ENCODE data around the gene SORCS2.

The SORCS2 gene

GRCh38 chr4:7716010-7716721 is 523.8 kb downstream of the SORCS2 start:
- no peak overlapping the region for H3K27ac ChIP-seq (ENCODE audit: insufficient read depth in 1 of 2, low read depth in 1 of 2, low read length in 2 of 2, poor library complexity in 1 of 2, severe bottlenecking in 2 of 2)
- no peak overlapping the region for H3K4me3 ChIP-seq (ENCODE audit: control insufficient read depth in 1 of 7, extremely low read depth in 1 of 7, insufficient read depth in 4 of 7, low read depth in 2 of 7, low read length in 6 of 7)
- no peaks in the 10 kb centered on the region for H3K4me1 ChIP-seq (ENCODE audit: control extremely low read depth in 1 of 4, control insufficient read depth in 4 of 4, insufficient read depth in 4 of 4, low read length in 3 of 4)
- POLR2A ChIA-PET: no interaction called here
- H3K27me3 ChIP-seq (replicated peaks in 2 of 5; ENCODE audit: control insufficient read depth in 4 of 5, insufficient read depth in 5 of 5, low read length in 4 of 5): peaks cover 0 to 52% (median 12%) of the 10 kb centered on the region in 5 experiments
- CTCF ChIA-PET: interaction anchor here (0.8 kb wide), 1 partner anchor 527 kb away, joined by 4 read pairs; no protein-coding TSS in a partner anchor
- WGBS (ENCODE audit: insufficient coverage): 51% methylated on average over 5 of the region's 6 CpGs
- DNase-seq: no peak
- H3K9me3 ChIP-seq (ENCODE audit: control extremely low read depth in 1 of 5, control insufficient read depth in 4 of 5, insufficient read depth in 2 of 5, low read depth in 1 of 5, low read length in 4 of 5): peaks cover 0 to 3% (median 0%) of the 10 kb centered on the region in 5 experiments
- no peaks in the 10 kb centered on the region for H3K36me3 ChIP-seq (ENCODE audit: control insufficient read depth in 4 of 4, insufficient read depth in 4 of 4, low read length in 3 of 4)

- Histone ChIP-seq H3K4me3 (ENCODE audit: control insufficient read depth in 1 of 7, extremely low read depth in 1 of 7, insufficient read depth in 4 of 7, low read depth in 2 of 7, low read length in 6 of 7) (no peak overlapping the region), H3K9me3 (ENCODE audit: control extremely low read depth in 1 of 5, control insufficient read depth in 4 of 5, insufficient read depth in 2 of 5, low read depth in 1 of 5, low read length in 4 of 5) (peaks cover 0 to 3% (median 0%) of the 10 kb centered on the region in 5 experiments), H3K27me3 (replicated peaks in 2 of 5; ENCODE audit: control insufficient read depth in 4 of 5, insufficient read depth in 5 of 5, low read length in 4 of 5) (peaks cover 0 to 54% (median 17%) of the 10 kb centered on the region in 5 experiments), H3K27ac (ENCODE audit: insufficient read depth in 1 of 2, low read depth in 1 of 2, low read length in 2 of 2, poor library complexity in 1 of 2, severe bottlenecking in 2 of 2) (no peak overlapping the region), H3K36me3 (ENCODE audit: control insufficient read depth in 4 of 4, insufficient read depth in 4 of 4, low read length in 3 of 4) (no peaks in the 10 kb centered on the region), H3K4me1 (ENCODE audit: control extremely low read depth in 1 of 4, control insufficient read depth in 4 of 4, insufficient read depth in 4 of 4, low read length in 3 of 4) (no peaks in the 10 kb centered on the region)
- no peak for DNase-seq
- CTCF ChIA-PET: no interaction called here
- WGBS (ENCODE audit: insufficient coverage): 92% methylated on average over 10 of the region's 11 CpGs
- POLR2A ChIA-PET: no interaction called here
Measured at GRCh38 chr4:7717161-7717560, 524.8 kb downstream of the SORCS2 start.

- CTCF ChIA-PET: no interaction called here
- no peak overlapping the region for H3K27ac ChIP-seq (ENCODE audit: insufficient read depth in 1 of 2, low read depth in 1 of 2, low read length in 2 of 2, poor library complexity in 1 of 2, severe bottlenecking in 2 of 2)
- 71% methylated on average over 24 of the region's 24 CpGs for whole genome bisulfite sequencing (ENCODE audit: insufficient coverage)
- no peak overlapping the region for H3K4me3 ChIP-seq (ENCODE audit: control insufficient read depth in 1 of 7, extremely low read depth in 1 of 7, insufficient read depth in 4 of 7, low read depth in 2 of 7, low read length in 6 of 7)
- peaks cover 0 to 2% (median 0%) of the 10 kb centered on the region in 4 experiments for H3K4me1 ChIP-seq (ENCODE audit: control extremely low read depth in 1 of 4, control insufficient read depth in 4 of 4, insufficient read depth in 4 of 4, low read length in 3 of 4)
- H3K9me3 ChIP-seq (ENCODE audit: control extremely low read depth in 1 of 5, control insufficient read depth in 4 of 5, insufficient read depth in 2 of 5, low read depth in 1 of 5, low read length in 4 of 5): peaks cover 0 to 3% (median 0%) of the 10 kb centered on the region in 5 experiments
- peaks cover 0 to 62% (median 25%) of the 10 kb centered on the region in 5 experiments for H3K27me3 ChIP-seq (replicated peaks in 2 of 5; ENCODE audit: control insufficient read depth in 4 of 5, insufficient read depth in 5 of 5, low read length in 4 of 5)
- H3K36me3 ChIP-seq (ENCODE audit: control insufficient read depth in 4 of 4, insufficient read depth in 4 of 4, low read length in 3 of 4): no peaks in the 10 kb centered on the region
- DNase-seq: no peak
- POLR2A ChIA-PET: no interaction called here
Measured at GRCh38 chr4:7717946-7718490, 525.7 kb downstream of the SORCS2 start.

- Histone ChIP-seq H3K9me3 (ENCODE audit: control extremely low read depth in 1 of 5, control insufficient read depth in 4 of 5, insufficient read depth in 2 of 5, low read depth in 1 of 5, low read length in 4 of 5) (no peaks in the 10 kb centered on the region), H3K27ac (ENCODE audit: insufficient read depth in 1 of 2, low read depth in 1 of 2, low read length in 2 of 2, poor library complexity in 1 of 2, severe bottlenecking in 2 of 2) (no peak overlapping the region), H3K4me3 (ENCODE audit: control insufficient read depth in 1 of 7, extremely low read depth in 1 of 7, insufficient read depth in 4 of 7, low read depth in 2 of 7, low read length in 6 of 7) (no peak overlapping the region), H3K4me1 (ENCODE audit: control extremely low read depth in 1 of 4, control insufficient read depth in 4 of 4, insufficient read depth in 4 of 4, low read length in 3 of 4) (peaks cover 0 to 2% (median 0%) of the 10 kb centered on the region in 4 experiments), H3K36me3 (ENCODE audit: control insufficient read depth in 4 of 4, insufficient read depth in 4 of 4, low read length in 3 of 4) (no peaks in the 10 kb centered on the region), H3K27me3 (replicated peaks in 2 of 5; ENCODE audit: control insufficient read depth in 4 of 5, insufficient read depth in 5 of 5, low read length in 4 of 5) (peaks cover 0 to 67% (median 26%) of the 10 kb centered on the region in 5 experiments)
- ChIA-PET CTCF (interaction anchor here (0.6 to 1.5 kb wide), 6 partner anchors 56 to 528 kb away, joined by 3 to 4 read pairs (median 4); partner anchors contain the start of gene SORCS2), POLR2A (no interaction called here)
- WGBS (ENCODE audit: insufficient coverage): 23% methylated on average over 26 of the region's 33 CpGs
- peak; percentile 36 to 62 (median 47) for DNase-seq
Measured at GRCh38 chr4:7719354-7720174, 527.2 kb downstream of the SORCS2 start.

GRCh38 chr4:7721984-7722551 is 529.7 kb downstream of the SORCS2 start:
- Histone ChIP-seq H3K27me3 (replicated peaks in 2 of 5; ENCODE audit: control insufficient read depth in 4 of 5, insufficient read depth in 5 of 5, low read length in 4 of 5) (peaks cover 0 to 57% (median 26%) of the 10 kb centered on the region in 5 experiments), H3K36me3 (ENCODE audit: control insufficient read depth in 4 of 4, insufficient read depth in 4 of 4, low read length in 3 of 4) (no peaks in the 10 kb centered on the region), H3K4me3 (ENCODE audit: control insufficient read depth in 1 of 7, extremely low read depth in 1 of 7, insufficient read depth in 4 of 7, low read depth in 2 of 7, low read length in 6 of 7) (no peak overlapping the region), H3K27ac (ENCODE audit: insufficient read depth in 1 of 2, low read depth in 1 of 2, low read length in 2 of 2, poor library complexity in 1 of 2, severe bottlenecking in 2 of 2) (no peak overlapping the region), H3K4me1 (ENCODE audit: control extremely low read depth in 1 of 4, control insufficient read depth in 4 of 4, insufficient read depth in 4 of 4, low read length in 3 of 4) (peaks cover 0 to 2% (median 0%) of the 10 kb centered on the region in 4 experiments), H3K9me3 (ENCODE audit: control extremely low read depth in 1 of 5, control insufficient read depth in 4 of 5, insufficient read depth in 2 of 5, low read depth in 1 of 5, low read length in 4 of 5) (no peaks in the 10 kb centered on the region)
- 64% methylated on average over 13 of the region's 13 CpGs for WGBS (ENCODE audit: insufficient coverage)
- DNase-seq: peak in 2 of 3 donors; percentile 4 to 6
- POLR2A ChIA-PET: no interaction called here
- CTCF ChIA-PET: interaction anchor here (1.0 kb wide), 2 partner anchors 40 to 528 kb away, joined by 3 to 4 read pairs; no protein-coding TSS in a partner anchor

- Histone ChIP-seq H3K27ac (ENCODE audit: insufficient read depth in 1 of 2, low read depth in 1 of 2, low read length in 2 of 2, poor library complexity in 1 of 2, severe bottlenecking in 2 of 2) (no peak overlapping the region), H3K36me3 (ENCODE audit: control insufficient read depth in 4 of 4, insufficient read depth in 4 of 4, low read length in 3 of 4) (no peaks in the 10 kb centered on the region), H3K4me3 (ENCODE audit: control insufficient read depth in 1 of 7, extremely low read depth in 1 of 7, insufficient read depth in 4 of 7, low read depth in 2 of 7, low read length in 6 of 7) (no peak overlapping the region), H3K9me3 (ENCODE audit: control extremely low read depth in 1 of 5, control insufficient read depth in 4 of 5, insufficient read depth in 2 of 5, low read depth in 1 of 5, low read length in 4 of 5) (no peaks in the 10 kb centered on the region), H3K4me1 (ENCODE audit: control extremely low read depth in 1 of 4, control insufficient read depth in 4 of 4, insufficient read depth in 4 of 4, low read length in 3 of 4) (peaks cover 0 to 2% (median 0%) of the 10 kb centered on the region in 4 experiments), H3K27me3 (replicated peaks in 2 of 5; ENCODE audit: control insufficient read depth in 4 of 5, insufficient read depth in 5 of 5, low read length in 4 of 5) (peaks cover 0 to 51% (median 24%) of the 10 kb centered on the region in 5 experiments)
- POLR2A ChIA-PET: no interaction called here
- peak; percentile 7 to 21 (median 9) for DNase-seq
- CTCF ChIA-PET: interaction anchor here (1.0 kb wide), 2 partner anchors 39 to 528 kb away, joined by 3 to 4 read pairs; no protein-coding TSS in a partner anchor
- 29% methylated on average over 15 of the region's 22 CpGs for WGBS (ENCODE audit: insufficient coverage)
Measured at GRCh38 chr4:7722766-7723387, 530.5 kb downstream of the SORCS2 start.

Data from common myeloid progenitor, CD34-positive (primary cell).